Activated CD4-positive, alpha-beta T cell treated with anti-CD3 and anti-CD28 coated beads, Interleukin-2, amount 10 ng/mL, durations not matched to agents 7 days and 5 days (primary cell): Measurements from ENCODE around the gene SLC38A5. TPM values are rescaled to one million over a fixed set of nuclear protein-coding genes. Genes with fewer than 3 reads are reported as not detected.

ENCODE experiments used
- CTCF ChIA-PET: fragments of 350-600 bp; sonication (Branson Sonifier 250); formaldehyde crosslinking; loops from one replicate; lab custom pipeline; 2021; ENCODE audit warnings: antibody characterized with exemption; lab: Charles Lee
- POLR2A ChIA-PET: fragments of 350-600 bp; sonication (Branson Sonifier 250); formaldehyde crosslinking; loops from one replicate; lab custom pipeline; 2021; ENCODE audit warnings: antibody characterized with exemption; lab: Charles Lee
- DNase-seq: peaks from one replicate; pipeline ENCODE4 v3.0.0-alpha.2; 2020
- H3K27ac Mint-ChIP-seq: one replicate; pipeline ENCODE4 v1.8.0; 2021; ENCODE audit warnings: mild to moderate bottlenecking, moderate library complexity, mixed read lengths
- H3K27me3 Mint-ChIP-seq: one replicate; pipeline ENCODE4 v1.8.0; 2021; ENCODE audit warnings: mixed read lengths
- H3K36me3 Mint-ChIP-seq: one replicate; pipeline ENCODE4 v1.8.0; 2021; ENCODE audit warnings: low read depth, mixed read lengths
- H3K4me1 Mint-ChIP-seq: one replicate; pipeline ENCODE4 v1.8.0; 2021; ENCODE audit warnings: mixed read lengths
- H3K4me3 Mint-ChIP-seq: one replicate; pipeline ENCODE4 v1.8.0; 2021; ENCODE audit warnings: mild to moderate bottlenecking, moderate library complexity, mixed read lengths
- H3K9me3 Mint-ChIP-seq: one replicate; pipeline ENCODE4 v1.8.0; 2021; ENCODE audit warnings: mixed read lengths
- total RNA-seq, 2 experiments: library from RNA; stranded (reverse); gene quantifications; one replicate each; pipeline ENCODE4 v1.2.3, GENCODE V29; 2021

Gene SLC38A5
- total RNA-seq, 2 experiments from 2014 or later: 78.3 to 78.9 TPM

DNA sequence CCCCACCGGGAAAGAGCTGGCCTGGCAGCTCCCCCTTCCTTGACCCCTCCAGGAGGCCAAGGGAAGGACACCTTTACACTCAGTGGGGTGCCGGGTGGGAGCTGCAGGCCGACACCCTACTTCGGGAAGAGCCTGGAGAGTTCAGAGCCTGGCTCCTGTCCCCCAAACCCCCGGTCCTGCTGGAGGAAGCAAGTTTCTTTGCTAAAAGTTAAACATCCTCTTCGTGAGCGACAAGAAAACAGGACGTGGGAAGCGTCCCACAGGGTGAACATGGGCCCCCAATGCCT is 3.6 kb upstream of the SLC38A5 start:
- H3K27ac Mint-ChIP-seq: no peak overlapping the region
- no peak for DNase-seq
- no peaks in the 10 kb centered on the region for H3K27me3 Mint-ChIP-seq
- H3K4me1 Mint-ChIP-seq: peaks cover 49% of the 10 kb centered on the region
- POLR2A ChIA-PET: no interaction called here
- no peaks in the 10 kb centered on the region for H3K9me3 Mint-ChIP-seq
- peaks cover 8% of the 10 kb centered on the region for H3K36me3 Mint-ChIP-seq
- CTCF ChIA-PET: interaction anchor here (0.6 to 1.5 kb wide), 4 partner anchors 8 to 71 kb away, joined by 3 to 4 read pairs (median 3); partner anchors contain the start of gene TBC1D25
- no peak overlapping the region for H3K4me3 Mint-ChIP-seq

- H3K27me3 Mint-ChIP-seq: no peaks in the 10 kb centered on the region
- DNase-seq: no peak
- CTCF ChIA-PET: interaction anchor here (0.6 to 1.5 kb wide), 3 partner anchors 8 to 71 kb away, joined by 3 read pairs; partner anchors contain the start of gene TBC1D25
- H3K9me3 Mint-ChIP-seq: no peaks in the 10 kb centered on the region
- no peak overlapping the region for H3K27ac Mint-ChIP-seq
- peaks cover 46% of the 10 kb centered on the region for H3K4me1 Mint-ChIP-seq
- H3K4me3 Mint-ChIP-seq: no peak overlapping the region
- POLR2A ChIA-PET: no interaction called here
- H3K36me3 Mint-ChIP-seq: peaks cover 8% of the 10 kb centered on the region
Measured at GRCh38 chrX:48472851-48473703, 3.0 kb upstream of the SLC38A5 start.

GRCh38 chrX:48472225-48472624 is 2.2 kb upstream of the SLC38A5 start:
- H3K27ac Mint-ChIP-seq: no peak overlapping the region
- peaks cover 43% of the 10 kb centered on the region for H3K4me1 Mint-ChIP-seq
- peaks cover 8% of the 10 kb centered on the region for H3K36me3 Mint-ChIP-seq
- H3K9me3 Mint-ChIP-seq: no peaks in the 10 kb centered on the region
- ChIA-PET POLR2A (no interaction called here), CTCF (no interaction called here)
- no peak for DNase-seq
- H3K4me3 Mint-ChIP-seq: no peak overlapping the region
- no peaks in the 10 kb centered on the region for H3K27me3 Mint-ChIP-seq

DNA sequence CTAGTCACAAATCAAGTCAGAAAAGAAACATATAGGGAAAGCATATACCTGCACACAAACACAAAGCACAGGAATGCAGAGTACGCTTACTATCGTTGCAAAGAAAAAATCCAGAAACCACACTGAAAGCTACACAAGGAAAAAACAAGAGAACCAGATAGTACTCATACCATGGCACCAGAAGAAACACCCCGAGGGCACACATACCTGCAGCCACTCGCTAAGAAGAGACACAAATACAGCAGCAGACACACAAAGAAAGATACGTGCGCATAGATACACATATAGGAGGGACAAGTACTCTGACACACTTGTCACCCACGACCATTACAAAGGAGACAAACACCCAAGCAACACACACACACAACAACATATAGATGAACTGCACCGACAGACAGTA is 1.4 kb upstream of the SLC38A5 start:
- Mint-ChIP-seq H3K27ac (peak overlapping the region; percentile 67), H3K9me3 (no peaks in the 10 kb centered on the region), H3K4me1 (peaks cover 45% of the 10 kb centered on the region), H3K4me3 (no peak overlapping the region), H3K27me3 (no peaks in the 10 kb centered on the region), H3K36me3 (peaks cover 13% of the 10 kb centered on the region)
- CTCF ChIA-PET: no interaction called here
- POLR2A ChIA-PET: no interaction called here
- DNase-seq: no peak

DNA sequence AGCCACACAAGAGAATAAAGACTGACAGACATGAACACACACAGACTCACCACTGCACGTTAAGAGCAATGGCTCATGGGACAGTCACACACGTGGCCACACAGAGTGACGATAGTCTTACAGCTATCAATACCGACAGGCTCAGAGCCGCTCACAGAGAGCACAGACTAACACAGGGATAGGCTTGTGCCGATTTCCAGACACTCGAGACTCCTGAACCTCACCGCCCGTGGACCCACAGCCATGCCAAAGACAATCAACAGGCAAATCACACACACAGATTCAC is 716 bp upstream of the SLC38A5 start:
- DNase-seq: no peak
- H3K4me1 Mint-ChIP-seq: peaks cover 51% of the 10 kb centered on the region
- ChIA-PET CTCF (interaction anchor here (0.8 kb wide), 1 partner anchor 23 kb away, joined by 3 read pairs; no protein-coding TSS in a partner anchor), POLR2A (no interaction called here)
- H3K27ac Mint-ChIP-seq: no peak overlapping the region
- no peak overlapping the region for H3K4me3 Mint-ChIP-seq
- no peaks in the 10 kb centered on the region for H3K9me3 Mint-ChIP-seq
- H3K27me3 Mint-ChIP-seq: no peaks in the 10 kb centered on the region
- H3K36me3 Mint-ChIP-seq: peaks cover 19% of the 10 kb centered on the region

DNA sequence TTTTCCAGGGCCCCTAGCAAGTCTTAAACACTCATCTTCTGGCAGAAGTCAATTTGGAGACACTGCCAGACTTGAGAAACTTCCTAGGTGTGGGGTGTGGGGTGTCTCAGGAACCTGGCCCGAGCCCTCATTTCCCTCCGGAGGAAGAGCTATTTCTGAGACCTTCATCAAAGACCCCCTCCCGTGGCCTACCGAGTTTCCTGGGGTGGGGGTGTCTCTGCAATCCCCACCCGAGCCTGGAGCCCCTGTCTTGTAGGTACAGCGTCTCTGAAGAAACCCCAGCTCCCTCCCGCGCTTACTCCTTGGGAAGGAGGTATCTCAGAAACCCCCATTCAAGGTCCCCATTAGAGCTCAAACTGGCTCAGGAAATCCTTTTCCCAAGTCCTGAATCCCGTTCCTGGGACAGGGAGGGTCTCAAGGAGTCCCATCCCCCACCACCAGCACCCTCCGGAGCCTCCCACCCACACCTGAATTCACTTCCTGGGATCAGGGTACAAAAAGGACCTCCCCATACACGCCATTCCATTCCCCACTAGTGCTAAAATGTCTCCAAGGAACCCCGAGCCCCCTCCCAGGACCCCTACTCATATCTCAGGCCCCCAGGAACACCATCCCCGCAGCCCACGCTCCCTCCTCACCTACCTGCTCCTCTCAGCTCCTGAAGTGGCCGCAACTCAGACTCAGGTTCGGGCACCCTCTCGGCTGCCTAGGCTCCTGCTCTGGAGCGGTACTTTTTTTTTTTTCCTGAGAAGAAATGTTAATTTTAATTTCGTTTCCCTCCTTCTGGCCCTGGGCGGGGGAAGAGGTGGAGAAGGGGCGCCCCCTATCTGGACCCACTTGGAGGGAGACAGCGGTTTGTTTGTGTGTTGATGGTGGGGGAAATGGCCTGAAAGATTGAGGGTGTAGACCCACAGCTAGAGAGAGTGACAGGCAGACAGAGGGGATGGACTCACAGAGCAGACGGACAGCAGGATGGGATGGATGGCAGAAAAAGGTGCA is 1.1 kb downstream of the SLC38A5 start:
- Mint-ChIP-seq H3K4me1 (peaks cover 48% of the 10 kb centered on the region), H3K9me3 (no peaks in the 10 kb centered on the region), H3K4me3 (peak overlapping the region; percentile 90), H3K36me3 (peaks cover 33% of the 10 kb centered on the region), H3K27me3 (no peaks in the 10 kb centered on the region), H3K27ac (peak overlapping the region; percentile 95)
- ChIA-PET POLR2A (interaction anchor here (0.6 kb wide), 1 partner anchor 492 kb away, joined by 12 read pairs; no protein-coding TSS in a partner anchor), CTCF (interaction anchor here (0.6 to 1.3 kb wide), 6 partner anchors 9 to 276 kb away, joined by 3 to 4 read pairs (median 3); no protein-coding TSS in a partner anchor)
- DNase-seq: peak; percentile 38

GRCh38 chrX:48468247-48468671 is 1.8 kb downstream of the SLC38A5 start:
- ChIA-PET POLR2A (interaction anchor here (0.6 kb wide), 1 partner anchor 54 kb away, joined by 3 read pairs; no protein-coding TSS in a partner anchor), CTCF (interaction anchor here (0.6 to 1.3 kb wide), 4 partner anchors 9 to 275 kb away, joined by 3 to 4 read pairs (median 3); no protein-coding TSS in a partner anchor)
- Mint-ChIP-seq H3K36me3 (peaks cover 35% of the 10 kb centered on the region), H3K4me1 (peaks cover 46% of the 10 kb centered on the region), H3K27me3 (no peaks in the 10 kb centered on the region), H3K27ac (peak overlapping the region; percentile 95), H3K9me3 (no peaks in the 10 kb centered on the region), H3K4me3 (peak overlapping the region; percentile 90)
- peak; percentile 37 for DNase-seq

DNA sequence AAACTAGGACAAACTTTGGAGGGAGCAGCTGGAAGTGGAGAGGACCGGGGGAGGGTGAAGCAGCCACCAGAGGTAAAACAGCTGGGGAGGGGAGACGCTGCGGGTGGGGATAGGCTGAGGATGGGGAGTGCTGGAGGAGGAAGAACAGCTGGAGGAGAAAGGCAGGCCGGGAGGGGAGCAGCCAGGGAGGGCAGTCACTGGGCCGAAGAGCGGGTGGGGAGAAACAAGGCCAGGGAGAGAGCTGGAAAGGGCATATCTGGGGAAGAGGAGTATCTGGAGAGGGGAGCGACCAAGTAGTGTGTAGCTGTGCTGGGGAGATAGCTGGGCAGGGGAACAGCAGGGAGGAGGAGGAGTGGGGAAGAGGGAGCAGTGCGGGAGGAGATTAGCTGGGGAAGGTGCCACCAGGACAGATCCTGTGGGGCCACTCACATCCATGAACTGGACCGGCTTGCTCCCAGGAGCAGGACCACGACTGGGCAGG is 2.7 kb downstream of the SLC38A5 start:
- DNase-seq: no peak
- H3K4me1 Mint-ChIP-seq: peaks cover 53% of the 10 kb centered on the region
- H3K27ac Mint-ChIP-seq: peak overlapping the region; percentile 95
- peak overlapping the region; percentile 90 for H3K4me3 Mint-ChIP-seq
- no peaks in the 10 kb centered on the region for H3K9me3 Mint-ChIP-seq
- POLR2A ChIA-PET: no interaction called here
- H3K27me3 Mint-ChIP-seq: no peaks in the 10 kb centered on the region
- CTCF ChIA-PET: interaction anchor here (1.2 to 1.3 kb wide), 2 partner anchors 27 to 71 kb away, joined by 3 read pairs; no protein-coding TSS in a partner anchor
- H3K36me3 Mint-ChIP-seq: peaks cover 39% of the 10 kb centered on the region

GRCh38 chrX:48466696-48467095 is 3.4 kb downstream of the SLC38A5 start:
- H3K4me1 Mint-ChIP-seq: peaks cover 53% of the 10 kb centered on the region
- DNase-seq: no peak
- H3K4me3 Mint-ChIP-seq: peak overlapping the region; percentile 49
- no peaks in the 10 kb centered on the region for H3K9me3 Mint-ChIP-seq
- ChIA-PET POLR2A (no interaction called here), CTCF (interaction anchor here (0.6 to 1.2 kb wide), 3 partner anchors 72 to 468 kb away, joined by 3 read pairs; no protein-coding TSS in a partner anchor)
- H3K27ac Mint-ChIP-seq: peak overlapping the region; percentile 72
- H3K27me3 Mint-ChIP-seq: no peaks in the 10 kb centered on the region
- peaks cover 43% of the 10 kb centered on the region for H3K36me3 Mint-ChIP-seq

DNA sequence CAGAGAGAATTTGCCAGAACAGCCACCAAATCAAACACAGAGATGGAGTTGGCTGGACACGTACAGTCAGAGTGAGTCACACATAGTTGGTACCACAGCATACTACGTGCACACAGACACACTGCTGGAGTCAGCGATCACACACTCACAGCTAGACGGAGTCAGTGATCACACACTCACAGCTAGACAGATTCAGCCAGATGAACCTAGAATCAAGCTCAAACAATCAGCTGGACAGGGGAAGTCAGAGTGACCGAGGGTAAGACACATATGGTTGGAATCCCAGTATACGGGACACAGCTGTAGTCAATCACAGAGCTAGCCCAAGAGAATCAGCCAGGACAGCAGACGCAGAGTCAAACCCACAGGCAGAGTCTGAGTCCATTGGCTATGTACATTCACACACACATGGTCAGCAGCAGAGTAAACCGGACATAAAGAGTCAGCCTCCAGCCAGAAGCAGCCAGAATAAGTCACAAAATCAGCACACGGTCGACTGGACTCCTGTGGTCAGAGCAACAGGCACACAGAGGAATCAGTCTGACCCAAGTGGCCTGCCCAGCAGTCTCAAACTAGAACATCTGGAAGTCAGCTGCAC is 4.6 kb downstream of the SLC38A5 start:
- Mint-ChIP-seq H3K4me3 (peak overlapping the region; percentile 16), H3K27me3 (no peaks in the 10 kb centered on the region), H3K9me3 (no peaks in the 10 kb centered on the region), H3K4me1 (peaks cover 51% of the 10 kb centered on the region), H3K36me3 (peaks cover 50% of the 10 kb centered on the region), H3K27ac (no peak overlapping the region)
- POLR2A ChIA-PET: no interaction called here
- no peak for DNase-seq
- CTCF ChIA-PET: interaction anchor here (0.6 to 0.7 kb wide), 2 partner anchors 8 to 84 kb away, joined by 3 read pairs; no protein-coding TSS in a partner anchor

GRCh38 chrX:48461830-48462229 is 8.2 kb downstream of the SLC38A5 start:
- Mint-ChIP-seq H3K36me3 (peaks cover 50% of the 10 kb centered on the region), H3K9me3 (no peaks in the 10 kb centered on the region), H3K4me3 (no peak overlapping the region), H3K27ac (no peak overlapping the region), H3K27me3 (no peaks in the 10 kb centered on the region), H3K4me1 (peaks cover 33% of the 10 kb centered on the region)
- ChIA-PET POLR2A (no interaction called here), CTCF (interaction anchor here (1.7 kb wide), 1 partner anchor 379 kb away, joined by 4 read pairs; no protein-coding TSS in a partner anchor)
- DNase-seq: no peak

DNA sequence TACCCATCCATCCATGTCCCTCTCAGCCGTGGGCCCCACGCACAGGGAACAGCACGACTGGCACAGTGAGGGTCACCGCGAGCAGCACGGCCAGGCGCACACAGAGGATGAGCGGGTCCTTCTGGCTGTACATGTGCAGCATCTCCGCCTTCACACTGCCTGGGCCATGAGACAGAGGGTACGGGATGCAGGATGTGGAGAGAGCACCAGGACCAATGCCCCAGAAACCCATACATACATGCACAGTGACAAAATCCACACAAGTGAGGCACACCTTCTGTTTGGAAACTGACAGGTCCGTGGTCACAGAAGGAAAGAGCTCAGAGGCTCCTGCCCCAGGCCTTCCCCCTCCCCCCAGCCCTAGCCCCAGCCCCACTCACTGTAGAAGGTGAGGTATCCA is 9.5 kb downstream of the SLC38A5 start:
- Mint-ChIP-seq H3K4me3 (no peak overlapping the region), H3K27me3 (no peaks in the 10 kb centered on the region), H3K27ac (no peak overlapping the region), H3K4me1 (peaks cover 23% of the 10 kb centered on the region), H3K36me3 (peaks cover 38% of the 10 kb centered on the region), H3K9me3 (no peaks in the 10 kb centered on the region)
- ChIA-PET POLR2A (no interaction called here), CTCF (interaction anchor here (1.7 kb wide), 1 partner anchor 378 kb away, joined by 4 read pairs; no protein-coding TSS in a partner anchor)
- DNase-seq: no peak
